Measurements from ENCODE around the gene WDR27.

GRCh38 chr6:169725125-169726048 lies 23.6 kb upstream of the WDR27 start:
- no peak for TF ChIP-seq CTCF (IDR thresholded peaks at IDR 0.05; ENCODE audit: poor library complexity, severe bottlenecking)
- TF ChIP-seq EP300 (conservative IDR thresholded peaks at IDR 0.05; ENCODE audit: poor library complexity, severe bottlenecking), result no peak
- TF ChIP-seq TAF1 (IDR thresholded peaks at IDR 0.05; ENCODE audit: low read depth), result peak; percentile 26
- no peak for TF ChIP-seq EZH2 (IDR thresholded peaks at IDR 0.05; ENCODE audit: borderline replicate concordance, insufficient read depth, low read length, poor library complexity, severe bottlenecking)
- TF ChIP-seq POLR2AphosphoS5 (IDR thresholded peaks at IDR 0.05), result no peak
- peak; percentile 86 for TF ChIP-seq MXI1 (conservative IDR thresholded peaks at IDR 0.05; ENCODE audit: poor library complexity, severe bottlenecking)
- no peak for TF ChIP-seq SMC3 (conservative IDR thresholded peaks at IDR 0.05; ENCODE audit: poor library complexity)
- no peak for TF ChIP-seq RAD21 (conservative IDR thresholded peaks at IDR 0.05)
- TF ChIP-seq REST (IDR thresholded peaks at IDR 0.05; ENCODE audit: borderline replicate concordance), result no peak

Measured in neural cell (in vitro differentiated cells).